ENCODE measurements around the gene NMNAT2.

DNA sequence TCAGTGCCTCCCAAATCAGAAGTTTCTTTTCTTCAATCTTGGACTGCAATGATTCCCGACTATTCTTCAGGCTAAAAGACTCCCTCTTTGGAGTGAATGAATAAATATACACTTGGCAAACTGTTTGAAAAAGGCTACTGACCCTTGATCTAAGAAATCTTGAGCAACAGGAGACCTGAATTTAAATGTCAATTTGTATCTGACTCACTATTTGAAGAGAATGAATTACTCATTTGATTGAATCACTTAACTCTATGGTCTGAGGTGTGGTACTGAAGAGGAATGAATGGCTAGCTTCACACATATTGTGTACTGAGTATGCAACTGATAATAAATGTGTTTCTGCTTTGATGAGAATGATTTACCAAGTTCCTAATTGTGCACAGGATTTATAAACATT is 49.5 kb upstream of the NMNAT2 start:
- TF ChIP-seq, protein P1, sequence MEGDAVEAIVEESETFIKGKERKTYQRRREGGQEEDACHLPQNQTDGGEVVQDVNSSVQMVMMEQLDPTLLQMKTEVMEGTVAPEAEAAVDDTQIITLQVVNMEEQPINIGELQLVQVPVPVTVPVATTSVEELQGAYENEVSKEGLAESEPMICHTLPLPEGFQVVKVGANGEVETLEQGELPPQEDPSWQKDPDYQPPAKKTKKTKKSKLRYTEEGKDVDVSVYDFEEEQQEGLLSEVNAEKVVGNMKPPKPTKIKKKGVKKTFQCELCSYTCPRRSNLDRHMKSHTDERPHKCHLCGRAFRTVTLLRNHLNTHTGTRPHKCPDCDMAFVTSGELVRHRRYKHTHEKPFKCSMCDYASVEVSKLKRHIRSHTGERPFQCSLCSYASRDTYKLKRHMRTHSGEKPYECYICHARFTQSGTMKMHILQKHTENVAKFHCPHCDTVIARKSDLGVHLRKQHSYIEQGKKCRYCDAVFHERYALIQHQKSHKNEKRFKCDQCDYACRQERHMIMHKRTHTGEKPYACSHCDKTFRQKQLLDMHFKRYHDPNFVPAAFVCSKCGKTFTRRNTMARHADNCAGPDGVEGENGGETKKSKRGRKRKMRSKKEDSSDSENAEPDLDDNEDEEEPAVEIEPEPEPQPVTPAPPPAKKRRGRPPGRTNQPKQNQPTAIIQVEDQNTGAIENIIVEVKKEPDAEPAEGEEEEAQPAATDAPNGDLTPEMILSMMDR (IDR thresholded peaks at IDR 0.05): no peak
- TF ChIP-seq POLR2A (IDR thresholded peaks at IDR 0.05): no peak

All from body of pancreas (tissue), 4 donors.